ENCODE data around the gene EMC6.
"Not testable (repeated sequence)": the region's sequence is repeated elsewhere in the genome, so short reads cannot be mapped to it uniquely, and the experiment has no call there.

EMC6 gene

GRCh38 chr17:3693141-3693540 lies 24.5 kb downstream of the EMC6 start:
- no peak overlapping the region for H3K27ac ChIP-seq
- TF ChIP-seq, protein P1, sequence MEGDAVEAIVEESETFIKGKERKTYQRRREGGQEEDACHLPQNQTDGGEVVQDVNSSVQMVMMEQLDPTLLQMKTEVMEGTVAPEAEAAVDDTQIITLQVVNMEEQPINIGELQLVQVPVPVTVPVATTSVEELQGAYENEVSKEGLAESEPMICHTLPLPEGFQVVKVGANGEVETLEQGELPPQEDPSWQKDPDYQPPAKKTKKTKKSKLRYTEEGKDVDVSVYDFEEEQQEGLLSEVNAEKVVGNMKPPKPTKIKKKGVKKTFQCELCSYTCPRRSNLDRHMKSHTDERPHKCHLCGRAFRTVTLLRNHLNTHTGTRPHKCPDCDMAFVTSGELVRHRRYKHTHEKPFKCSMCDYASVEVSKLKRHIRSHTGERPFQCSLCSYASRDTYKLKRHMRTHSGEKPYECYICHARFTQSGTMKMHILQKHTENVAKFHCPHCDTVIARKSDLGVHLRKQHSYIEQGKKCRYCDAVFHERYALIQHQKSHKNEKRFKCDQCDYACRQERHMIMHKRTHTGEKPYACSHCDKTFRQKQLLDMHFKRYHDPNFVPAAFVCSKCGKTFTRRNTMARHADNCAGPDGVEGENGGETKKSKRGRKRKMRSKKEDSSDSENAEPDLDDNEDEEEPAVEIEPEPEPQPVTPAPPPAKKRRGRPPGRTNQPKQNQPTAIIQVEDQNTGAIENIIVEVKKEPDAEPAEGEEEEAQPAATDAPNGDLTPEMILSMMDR (conservative IDR thresholded peaks at IDR 0.05) = no peak
- TF ChIP-seq ZFX (IDR thresholded peaks at IDR 0.05) = no peak

DNA sequence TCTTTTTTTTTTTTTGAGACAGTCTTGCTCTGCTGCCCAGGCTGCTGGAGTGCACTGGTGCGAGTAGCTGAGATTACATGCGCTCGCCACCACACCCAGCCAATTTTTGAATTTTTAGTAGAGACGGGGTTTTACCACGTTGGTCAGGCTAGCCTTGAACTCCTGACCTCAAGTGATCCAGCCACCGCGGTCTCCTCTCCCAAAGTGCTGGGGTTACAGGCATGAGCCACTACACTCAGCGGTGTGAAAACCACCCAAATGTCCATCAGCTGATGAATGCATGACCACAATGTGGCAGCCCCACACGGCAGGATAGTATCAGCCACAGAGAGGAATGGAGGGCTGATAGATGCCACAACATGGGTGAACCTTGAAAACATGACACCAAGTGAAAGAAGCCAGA lies 25.2 kb downstream of the EMC6 start:
- no peak for TF ChIP-seq ZFX (IDR thresholded peaks at IDR 0.05)
- no peak overlapping the region for H3K27ac ChIP-seq

GRCh38 chr17:3695129-3695722 lies 26.6 kb downstream of the EMC6 start:
- H3K27ac ChIP-seq = peak overlapping the region; percentile 35
- TF ChIP-seq, protein P1 (conservative IDR thresholded peaks at IDR 0.05) = no peak
- no peak for TF ChIP-seq ZFX (IDR thresholded peaks at IDR 0.05)

GRCh38 chr17:3695723-3696411 lies 27.3 kb downstream of the EMC6 start, which contains the start of gene P2RX5:
Gene P2RX5 (minus strand): TSS chr17:3696155. CDS start chr17:3696005, 150 bp downstream.
- H3K27ac ChIP-seq = peak within 1 kb of the TSS; percentile 35
- TF ChIP-seq ZFX (IDR thresholded peaks at IDR 0.05) = peak; percentile 56; the same call in 1 of the 2 replicates
- TF ChIP-seq, protein P1 (conservative IDR thresholded peaks at IDR 0.05) = no peak

DNA sequence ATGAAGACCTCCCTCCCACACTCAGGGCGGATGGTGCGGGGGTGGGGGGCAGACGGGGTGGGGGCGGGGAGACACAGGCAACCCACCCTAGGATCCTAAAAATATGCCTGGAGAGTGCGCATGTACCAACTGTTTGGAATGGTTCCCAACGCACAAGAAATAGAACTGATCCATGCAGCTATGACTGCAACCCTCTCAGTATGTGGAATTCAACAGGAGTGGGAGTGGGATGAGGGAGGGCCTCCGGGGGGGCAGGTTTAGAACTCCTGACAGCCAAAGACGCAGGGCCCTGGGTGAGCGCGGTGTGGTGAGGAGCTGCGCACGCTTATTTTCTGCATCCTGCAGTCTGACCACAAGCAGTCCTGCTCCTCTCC lies 28.5 kb downstream of the EMC6 start:
- TF ChIP-seq ZFX (IDR thresholded peaks at IDR 0.05) = no peak
- H3K27ac ChIP-seq = no peak overlapping the region

DNA sequence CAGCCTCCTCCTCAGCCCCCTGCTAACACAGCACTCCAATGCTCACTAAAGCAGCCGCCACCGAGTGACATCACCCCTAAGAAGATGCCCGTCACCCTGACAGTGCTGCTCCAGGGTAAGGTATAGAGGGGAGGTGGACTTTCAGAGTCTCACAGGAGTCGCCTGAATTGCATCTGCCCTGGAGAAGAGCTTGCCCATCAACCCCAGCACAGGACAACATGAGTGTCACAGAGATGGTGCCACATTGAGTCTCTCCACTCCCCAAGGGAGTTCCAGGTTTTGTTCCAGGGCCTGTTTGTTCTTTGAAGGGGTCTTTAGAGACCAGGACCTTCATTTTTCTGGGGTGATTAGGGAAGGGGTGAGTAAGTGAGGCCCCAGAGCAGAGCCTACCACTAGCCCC lies 29.5 kb downstream of the EMC6 start:
- TF ChIP-seq ZFX (IDR thresholded peaks at IDR 0.05) = no peak
- TF ChIP-seq, protein P1 (conservative IDR thresholded peaks at IDR 0.05) = no peak
- H3K27ac ChIP-seq = no peak overlapping the region

GRCh38 chr17:3699951-3700350 lies 31.3 kb downstream of the EMC6 start:
- H3K27ac ChIP-seq = no peak overlapping the region
- TF ChIP-seq, protein P1 (conservative IDR thresholded peaks at IDR 0.05) = no peak
- no peak for TF ChIP-seq ZFX (IDR thresholded peaks at IDR 0.05)

- H3K27ac ChIP-seq = not testable (repeated sequence)
Observed at GRCh38 chr17:3702041-3702539, 33.5 kb downstream of the EMC6 start.
